Mesothelial cell of epicardium (in vitro differentiated cells): ENCODE results near the gene SCN2B. TPM values are rescaled to one million over a fixed set of nuclear protein-coding genes. Genes with fewer than 3 reads are reported as not detected.

Source experiments
- DNase-seq, 2 experiments: peaks; one replicate each; pipeline ENCODE4 v3.0.0; 2021; ENCODE audit warnings: low spot score in 2 of 2; ENCODE audit not compliant: unreplicated experiment in 2 of 2
- H3K27ac Mint-ChIP-seq: 2 replicates; pipeline ENCODE4 v1.8.0; 2021; ENCODE audit warnings: mixed read lengths
- H3K27me3 Mint-ChIP-seq: 2 replicates; pipeline ENCODE4 v1.8.0; 2021; ENCODE audit warnings: low read depth, mixed read lengths
- H3K36me3 Mint-ChIP-seq: 2 replicates; pipeline ENCODE4 v1.8.0; 2021; ENCODE audit warnings: mixed read lengths
- H3K4me1 Mint-ChIP-seq: 2 replicates; pipeline ENCODE4 v1.8.0; 2021; ENCODE audit warnings: mixed read lengths
- H3K4me3 Mint-ChIP-seq: 2 replicates; pipeline ENCODE4 v1.8.0; 2021; ENCODE audit warnings: mild to moderate bottlenecking, moderate library complexity, mixed read lengths
- H3K9me3 Mint-ChIP-seq: 2 replicates; pipeline ENCODE4 v1.8.0; 2021; ENCODE audit warnings: mixed read lengths
- CTCF ChIP-seq: fragments of 200-600 bp; sonication (generic); IDR thresholded peaks from one replicate; pipeline ENCODE4 v1.5.0; 2021; ENCODE audit warnings: antibody characterized with exemption; ENCODE audit not compliant: unreplicated experiment
- total RNA-seq: library from RNA; stranded (reverse); gene quantifications from 3 replicates; pipeline ENCODE4 v1.2.1, GENCODE V29; 2021

Gene SCN2B
- total RNA-seq, 1 donor from 2014 or later = 2.3 TPM

GRCh38 chr11:118215765-118216164 is 39.3 kb upstream of the SCN2B start:
- no peak overlapping the region for H3K4me3 Mint-ChIP-seq
- no peak overlapping the region for H3K27ac Mint-ChIP-seq
- DNase-seq = no peak
- H3K4me1 Mint-ChIP-seq = peaks cover 6% of the 10 kb centered on the region
- TF ChIP-seq CTCF = no peak
- no peaks in the 10 kb centered on the region for H3K36me3 Mint-ChIP-seq
- peaks cover 9% of the 10 kb centered on the region for H3K9me3 Mint-ChIP-seq
- H3K27me3 Mint-ChIP-seq = peaks cover 80% of the 10 kb centered on the region

- H3K36me3 Mint-ChIP-seq = no peaks in the 10 kb centered on the region
Observed at GRCh38 chr11:118215262-118215661, 38.8 kb upstream of the SCN2B start.

GRCh38 chr11:118214210-118214914 is 37.9 kb upstream of the SCN2B start:
- H3K27me3 Mint-ChIP-seq = peaks cover 77% of the 10 kb centered on the region
- H3K27ac Mint-ChIP-seq = no peak overlapping the region
- no peak for DNase-seq
- H3K4me3 Mint-ChIP-seq = no peak overlapping the region
- H3K36me3 Mint-ChIP-seq = no peaks in the 10 kb centered on the region
- H3K4me1 Mint-ChIP-seq = peaks cover 6% of the 10 kb centered on the region
- TF ChIP-seq CTCF = no peak
- H3K9me3 Mint-ChIP-seq = peaks cover 9% of the 10 kb centered on the region

More at GRCh38 chr11:118215262-118215661, 38.8 kb upstream of the SCN2B start:
- Mint-ChIP-seq H3K27ac (no peak overlapping the region), H3K27me3 (peaks cover 81% of the 10 kb centered on the region), H3K9me3 (peaks cover 9% of the 10 kb centered on the region), H3K4me3 (no peak overlapping the region), H3K4me1 (peaks cover 6% of the 10 kb centered on the region)
- TF ChIP-seq CTCF = no peak
- no peak for DNase-seq

- Mint-ChIP-seq H3K4me1 (peaks cover 6% of the 10 kb centered on the region), H3K27me3 (peaks cover 77% of the 10 kb centered on the region), H3K9me3 (peaks cover 6% of the 10 kb centered on the region), H3K27ac (no peak overlapping the region), H3K36me3 (no peaks in the 10 kb centered on the region), H3K4me3 (no peak overlapping the region)
- TF ChIP-seq CTCF = no peak
- DNase-seq = no peak
Observed at GRCh38 chr11:118213781-118214180, 37.3 kb upstream of the SCN2B start.

GRCh38 chr11:118213201-118213600 is 36.8 kb upstream of the SCN2B start:
- peaks cover 6% of the 10 kb centered on the region for H3K4me1 Mint-ChIP-seq
- H3K36me3 Mint-ChIP-seq = no peaks in the 10 kb centered on the region
- no peak for DNase-seq
- H3K27me3 Mint-ChIP-seq = peaks cover 77% of the 10 kb centered on the region
- no peak overlapping the region for H3K4me3 Mint-ChIP-seq
- H3K9me3 Mint-ChIP-seq = peaks cover 5% of the 10 kb centered on the region
- no peak for TF ChIP-seq CTCF
- no peak overlapping the region for H3K27ac Mint-ChIP-seq
